Anterior cingulate cortex (tissue), 58 donors: ENCODE measurements around the gene IDH3A.
A peak's percentile ranks its signal among the peaks of the same experiment; 100 is the strongest.

Experiments used
- DNase-seq, 58 donors: peaks; one replicate each; lab custom pipeline; 2025; lab: John Stamatoyannopoulos, UW

IDH3A gene

DNA sequence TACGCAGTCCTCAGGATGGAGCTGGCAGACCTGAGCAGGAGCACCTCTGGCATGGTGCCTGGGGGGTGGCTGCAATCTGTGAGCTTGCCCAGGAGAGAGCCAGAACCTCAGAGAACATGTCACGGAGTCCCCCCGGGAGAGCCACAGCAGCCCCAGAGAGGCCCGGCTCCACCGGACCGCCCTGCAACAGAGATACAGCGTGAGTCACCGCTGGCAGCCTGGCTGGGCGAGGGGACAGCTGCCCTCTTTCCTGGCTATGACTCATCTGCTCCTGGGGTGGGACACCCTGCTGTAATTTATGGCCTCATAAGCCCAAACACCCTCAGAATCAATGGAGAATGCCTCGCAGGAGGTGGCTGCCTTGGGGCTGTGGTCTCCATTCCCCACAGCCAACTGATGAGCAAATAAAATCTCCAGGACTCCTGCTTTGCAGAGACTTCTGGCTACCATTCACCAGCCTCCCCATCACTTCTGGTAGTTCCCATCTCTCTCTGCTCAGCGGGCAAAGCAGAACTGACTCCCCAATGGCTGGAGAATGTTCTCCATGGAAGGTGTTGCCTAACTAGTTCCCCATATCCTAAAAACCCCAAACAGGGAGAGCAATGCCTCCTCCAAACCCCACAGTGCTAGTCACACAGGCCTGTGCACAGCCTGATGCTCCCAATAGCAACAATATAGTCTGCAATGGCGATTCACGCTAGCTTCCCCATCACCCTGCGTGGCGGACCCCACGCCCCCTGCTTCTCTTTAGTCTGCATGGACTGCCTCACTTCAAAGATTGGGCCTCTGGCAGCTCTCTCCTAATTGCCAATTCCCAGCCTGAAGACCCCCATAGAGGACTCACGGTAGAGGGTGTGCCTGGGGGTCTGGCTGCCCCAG lies 63.6 kb downstream of the IDH3A start:
- DNase-seq = peak in 20 of 58 donors; percentile 25 to 85 (median 51)

DNA sequence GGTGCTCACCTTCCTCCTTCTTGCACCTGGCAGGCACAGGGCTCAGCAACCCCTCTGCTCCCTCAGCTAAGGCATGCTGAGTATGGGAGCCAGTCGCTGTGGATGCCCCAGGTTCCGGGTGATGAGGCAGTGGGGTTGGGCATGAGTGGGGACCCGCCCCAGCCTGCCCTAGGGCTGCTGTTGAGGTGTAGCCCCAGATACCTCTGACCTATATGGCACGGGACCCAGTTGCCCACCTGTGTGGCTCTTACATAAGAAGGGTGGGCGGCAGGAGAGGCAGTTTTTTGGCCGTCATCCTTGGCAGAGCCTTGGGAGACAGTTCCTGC lies 64.2 kb downstream of the IDH3A start:
- no peak for DNase-seq

DNA sequence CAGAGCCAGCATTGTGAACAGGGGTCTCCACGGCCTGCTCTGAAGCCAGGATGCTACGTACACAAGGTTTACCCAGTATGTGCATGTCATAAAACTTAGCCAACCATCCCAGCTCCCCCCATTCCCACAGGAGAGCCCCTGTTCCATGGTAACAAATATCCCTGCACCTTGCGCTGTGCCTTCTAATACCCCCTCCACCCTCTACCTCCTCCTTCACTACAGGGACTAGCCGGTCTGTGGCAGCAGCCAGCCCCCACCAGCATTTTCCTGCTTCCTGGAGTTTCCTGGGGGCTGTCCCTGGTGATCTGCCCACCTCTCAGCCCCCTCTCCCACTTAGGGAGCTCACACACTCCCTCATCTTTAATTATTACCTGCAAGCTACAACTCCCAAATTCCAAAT lies 64.8 kb downstream of the IDH3A start:
- no peak for DNase-seq

DNA sequence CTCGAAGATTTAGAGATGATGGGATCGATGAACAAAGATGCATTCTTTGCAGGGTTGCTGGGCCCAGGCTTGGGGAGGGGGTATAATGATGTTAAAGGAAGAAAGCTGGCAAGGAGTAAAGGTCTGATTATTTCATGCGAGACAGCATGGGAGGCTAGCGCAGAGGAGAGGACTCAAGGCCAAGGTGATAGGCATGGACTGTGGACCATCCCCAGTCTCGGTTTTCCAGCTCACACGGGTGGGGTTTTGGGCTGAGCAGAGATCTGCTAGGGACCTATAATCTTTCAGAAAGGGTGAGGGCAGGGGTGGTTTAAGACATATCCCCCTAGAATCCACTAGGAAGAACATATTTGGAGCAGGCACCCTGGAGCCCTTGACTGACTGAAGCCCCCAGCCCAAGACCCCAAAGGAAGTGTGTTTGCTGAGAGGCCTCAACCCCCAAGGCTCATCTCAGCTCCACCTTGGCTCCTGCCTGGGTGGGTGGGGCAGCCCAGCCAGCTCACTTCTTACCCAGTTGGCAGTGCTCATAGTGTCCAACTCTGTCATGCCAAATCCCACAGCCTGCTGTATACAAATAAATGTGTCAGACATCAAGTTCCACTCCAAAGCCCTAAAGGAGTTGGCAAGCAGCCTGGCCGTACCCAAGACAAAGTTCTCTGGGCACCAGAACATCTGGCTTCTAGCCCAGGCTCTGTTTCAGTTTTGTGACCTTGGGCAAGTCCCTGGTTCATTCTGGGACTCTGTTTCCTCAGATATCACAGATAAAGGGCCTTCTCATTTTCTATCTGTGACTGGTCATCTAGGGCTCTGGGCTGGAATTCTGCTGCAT lies 67.3 kb downstream of the IDH3A start:
- peak in 43 of 58 donors; percentile 26 to 91 (median 66) for DNase-seq

DNA sequence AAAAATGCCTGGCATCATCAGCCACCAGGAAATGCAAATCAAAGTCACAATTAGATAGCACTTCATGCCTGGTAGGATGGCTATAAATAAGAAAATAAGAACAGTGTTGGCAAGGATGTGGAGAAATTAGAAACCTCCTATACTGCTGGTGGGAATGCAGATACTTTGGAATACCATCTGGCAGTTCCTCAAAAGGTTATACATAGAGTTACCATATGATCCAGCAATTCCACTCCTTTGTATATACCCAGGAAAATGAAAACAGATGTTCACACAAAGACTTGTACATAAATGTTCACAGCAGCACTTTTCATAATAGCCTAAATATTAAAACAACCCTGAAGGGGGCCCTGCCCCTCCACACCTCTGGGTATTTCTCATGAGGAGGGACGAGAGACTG lies 71.6 kb downstream of the IDH3A start:
- DNase-seq = no peak
